Mucosa of descending colon (tissue), 3 donors: ENCODE measurements around the gene THBS4. TPM values are rescaled to one million over a fixed set of nuclear protein-coding genes. Genes with fewer than 3 reads are reported as not detected.

ENCODE experiments used
- ATAC-seq: fragments of 200-7000 bp; cut with Tn5 transposase; one replicate; pipeline ENCODE4 v1.9.1; 2020; ENCODE audit warnings: mild to moderate bottlenecking, moderate library complexity
- DNase-seq, 3 donors: peaks; one replicate each; pipeline ENCODE4 v3.0.0-alpha.2; 2020
- H3K36me3 ChIP-seq: fragments of 200-600 bp; one replicate; pipeline ENCODE4 v1.8.0; 2021; ENCODE audit warnings: low read depth, mild to moderate bottlenecking
- H3K4me1 ChIP-seq: fragments of 200-600 bp; one replicate; pipeline ENCODE4 v1.8.0; 2021; ENCODE audit warnings: low read depth, mild to moderate bottlenecking
- H3K4me3 ChIP-seq: fragments of 200-600 bp; one replicate; pipeline ENCODE4 v1.8.0; 2021; ENCODE audit warnings: mild to moderate bottlenecking
- H3K9me3 ChIP-seq: fragments of 200-600 bp; one replicate; pipeline ENCODE4 v1.8.0; 2021; ENCODE audit warnings: mild to moderate bottlenecking
- CTCF ChIP-seq: fragments of 200-600 bp; IDR thresholded peaks from one replicate; pipeline ENCODE4 v1.8.0; 2022; ENCODE audit warnings: antibody characterized with exemption, mild to moderate bottlenecking
- intact Hi-C, 2 donors: fragments of 100-400 bp; cut with DNase I in 1 of 2; cut with micrococcal nuclease in 1 of 2; formaldehyde crosslinking; loops; one replicate each; pipeline versions ENCODE4 v1.11.0 to v1.11.1; 2022; cut with DNase I, micrococcal nuclease
- total RNA-seq, 3 donors: library from RNA; stranded (reverse); fragmentation: NEBNext Ultra II Directional in 2 of 3; extraction: Animal tissue kit (Norgen Biotek cat#: 25700) in 2 of 3; gene quantifications; one replicate each; pipeline versions ENCODE4 v1.2.1 to v1.2.4, GENCODE V29; 2021 to 2023
- donor health status: DM: no; HTN: no; CAD: no; lungs with moderate emphysema.
- donor health status: DM: no; HTN: no; CAD: no.
- donor health status: DM: no; HTN: yes; CAD: no.

The THBS4 gene
- total RNA-seq, 3 donors from 2014 or later = 0.84 to 26.2 (median 4.8) TPM

- TF ChIP-seq CTCF = no peak
- no peak overlapping the region for H3K4me3 ChIP-seq
- ATAC-seq = peak; percentile 58
- H3K36me3 ChIP-seq = no peaks in the 10 kb centered on the region
- H3K4me1 ChIP-seq = no peaks in the 10 kb centered on the region
- no peaks in the 10 kb centered on the region for H3K9me3 ChIP-seq
- DNase-seq = peak in 1 of 3 donors; percentile 4
- intact Hi-C loops = no loop called here
Observed at GRCh38 chr5:80026841-80027240, 8.3 kb upstream of the THBS4 start.

GRCh38 chr5:80031109-80031508, 4.0 kb upstream of the THBS4 start:
- DNase-seq (no peak), ATAC-seq (no peak)
- no peaks in the 10 kb centered on the region for H3K9me3 ChIP-seq
- TF ChIP-seq CTCF = no peak
- intact Hi-C loops = no loop called here
- no peak overlapping the region for H3K4me3 ChIP-seq
- H3K4me1 ChIP-seq = no peaks in the 10 kb centered on the region
- H3K36me3 ChIP-seq = no peaks in the 10 kb centered on the region

- intact Hi-C loops = no loop called here
- ATAC-seq = no peak
- Histone ChIP-seq H3K9me3 (no peaks in the 10 kb centered on the region), H3K4me3 (no peak overlapping the region), H3K36me3 (no peaks in the 10 kb centered on the region), H3K4me1 (no peaks in the 10 kb centered on the region)
- no peak for TF ChIP-seq CTCF
- no peak for DNase-seq
Observed at GRCh38 chr5:80033513-80033912, 1.6 kb upstream of the THBS4 start.

- ATAC-seq (no peak), DNase-seq (no peak)
- Histone ChIP-seq H3K4me1 (no peaks in the 10 kb centered on the region), H3K36me3 (no peaks in the 10 kb centered on the region), H3K9me3 (no peaks in the 10 kb centered on the region), H3K4me3 (no peak overlapping the region)
- TF ChIP-seq CTCF = no peak
- intact Hi-C loops = no loop called here
Observed at GRCh38 chr5:80034559-80034958, 589 bp upstream of the THBS4 start.

- DNase-seq (no peak), ATAC-seq (no peak)
- no peak overlapping the region for H3K4me3 ChIP-seq
- no peak for TF ChIP-seq CTCF
- H3K36me3 ChIP-seq = no peaks in the 10 kb centered on the region
- no peaks in the 10 kb centered on the region for H3K4me1 ChIP-seq
- no peaks in the 10 kb centered on the region for H3K9me3 ChIP-seq
- intact Hi-C loops = no loop called here
Observed at GRCh38 chr5:80035839-80036238, 691 bp downstream of the THBS4 start.

GRCh38 chr5:80036615-80037014, 1.5 kb downstream of the THBS4 start:
- ATAC-seq = no peak
- intact Hi-C loops = no loop called here
- Histone ChIP-seq H3K4me3 (no peak overlapping the region), H3K4me1 (no peaks in the 10 kb centered on the region), H3K9me3 (no peaks in the 10 kb centered on the region), H3K36me3 (no peaks in the 10 kb centered on the region)
- DNase-seq = no peak
- no peak for TF ChIP-seq CTCF
